C4-2B (cell line): ENCODE results near the gene PAOX.

Experiments used
- H3K27ac ChIP-seq: fragments of 450-650 bp; 2 replicates; pipeline ENCODE4 v1.5.1; 2017
- ZFX ChIP-seq: fragments of 450-650 bp; IDR thresholded peaks from 2 replicates; pipeline ENCODE4 v1.6.1; 2017
- TF ChIP-seq, protein P1 (sequence below): fragments of 450-650 bp; conservative IDR thresholded peaks from 2 replicates; pipeline ENCODE4 v1.5.1; 2017; ENCODE audit warnings: mild to moderate bottlenecking

Gene PAOX

DNA sequence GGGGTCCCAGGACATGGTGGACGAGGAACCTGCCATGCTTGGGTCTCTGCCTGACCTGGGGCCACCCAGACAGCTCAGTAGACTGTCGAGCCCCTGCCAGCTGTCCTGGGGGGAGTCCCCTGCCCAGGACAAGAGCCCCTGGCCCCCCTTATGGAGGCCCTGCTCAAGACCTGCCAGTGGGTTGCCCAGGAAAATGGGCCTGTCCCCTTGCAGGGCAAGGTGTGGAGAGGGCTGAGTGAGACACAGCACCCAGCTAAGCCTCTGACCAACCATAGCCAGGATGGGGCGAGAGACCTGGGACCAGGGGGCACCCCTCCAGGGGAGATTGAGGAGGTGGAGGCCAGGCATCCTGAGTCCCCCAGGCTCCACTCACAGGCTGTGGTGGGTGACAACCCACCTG is 23.1 kb upstream of the PAOX start:
- no peak overlapping the region; the same call in 1 of the 2 replicates for H3K27ac ChIP-seq
- no peak for TF ChIP-seq ZFX
- TF ChIP-seq, protein P1, sequence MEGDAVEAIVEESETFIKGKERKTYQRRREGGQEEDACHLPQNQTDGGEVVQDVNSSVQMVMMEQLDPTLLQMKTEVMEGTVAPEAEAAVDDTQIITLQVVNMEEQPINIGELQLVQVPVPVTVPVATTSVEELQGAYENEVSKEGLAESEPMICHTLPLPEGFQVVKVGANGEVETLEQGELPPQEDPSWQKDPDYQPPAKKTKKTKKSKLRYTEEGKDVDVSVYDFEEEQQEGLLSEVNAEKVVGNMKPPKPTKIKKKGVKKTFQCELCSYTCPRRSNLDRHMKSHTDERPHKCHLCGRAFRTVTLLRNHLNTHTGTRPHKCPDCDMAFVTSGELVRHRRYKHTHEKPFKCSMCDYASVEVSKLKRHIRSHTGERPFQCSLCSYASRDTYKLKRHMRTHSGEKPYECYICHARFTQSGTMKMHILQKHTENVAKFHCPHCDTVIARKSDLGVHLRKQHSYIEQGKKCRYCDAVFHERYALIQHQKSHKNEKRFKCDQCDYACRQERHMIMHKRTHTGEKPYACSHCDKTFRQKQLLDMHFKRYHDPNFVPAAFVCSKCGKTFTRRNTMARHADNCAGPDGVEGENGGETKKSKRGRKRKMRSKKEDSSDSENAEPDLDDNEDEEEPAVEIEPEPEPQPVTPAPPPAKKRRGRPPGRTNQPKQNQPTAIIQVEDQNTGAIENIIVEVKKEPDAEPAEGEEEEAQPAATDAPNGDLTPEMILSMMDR, result no peak

DNA sequence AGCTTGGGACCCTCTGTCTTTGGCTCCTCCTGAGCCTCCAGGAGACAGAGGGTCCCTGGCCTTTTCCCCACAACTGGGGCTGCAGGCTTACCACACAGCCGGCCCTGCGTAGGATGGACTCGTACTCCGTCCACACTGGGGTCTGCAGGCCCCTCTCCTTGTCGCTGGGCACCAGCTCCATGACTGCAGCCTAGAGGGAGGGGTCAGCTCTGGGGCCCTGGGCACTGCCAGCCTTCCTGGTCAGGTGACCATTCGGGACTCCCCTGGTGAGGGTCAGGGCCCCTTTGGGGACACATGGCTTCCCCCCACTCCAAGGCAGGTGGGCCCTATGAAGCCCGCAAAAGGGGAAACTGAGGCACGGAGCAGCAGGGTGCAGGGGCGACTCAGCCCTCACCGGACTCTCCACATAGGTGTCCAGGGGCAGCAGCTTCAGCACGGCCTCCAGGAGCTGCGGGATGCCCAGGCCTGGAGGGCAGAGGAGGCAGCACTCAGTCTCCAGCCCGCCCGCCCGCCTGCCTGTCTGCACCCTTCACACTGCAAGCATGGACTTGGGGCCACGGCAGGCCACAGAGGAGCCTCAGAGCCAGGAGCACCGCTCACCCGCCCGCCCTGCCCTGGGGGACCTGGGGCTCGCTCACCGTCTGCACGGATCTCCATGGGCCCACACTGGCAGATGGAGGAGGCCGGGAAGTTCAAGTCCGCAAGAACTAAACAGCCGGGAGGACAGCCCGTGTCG is 22.3 kb upstream of the PAOX start:
- TF ChIP-seq ZFX, result no peak
- TF ChIP-seq, protein P1, result no peak
- H3K27ac ChIP-seq, result peak overlapping the region; percentile 74

DNA sequence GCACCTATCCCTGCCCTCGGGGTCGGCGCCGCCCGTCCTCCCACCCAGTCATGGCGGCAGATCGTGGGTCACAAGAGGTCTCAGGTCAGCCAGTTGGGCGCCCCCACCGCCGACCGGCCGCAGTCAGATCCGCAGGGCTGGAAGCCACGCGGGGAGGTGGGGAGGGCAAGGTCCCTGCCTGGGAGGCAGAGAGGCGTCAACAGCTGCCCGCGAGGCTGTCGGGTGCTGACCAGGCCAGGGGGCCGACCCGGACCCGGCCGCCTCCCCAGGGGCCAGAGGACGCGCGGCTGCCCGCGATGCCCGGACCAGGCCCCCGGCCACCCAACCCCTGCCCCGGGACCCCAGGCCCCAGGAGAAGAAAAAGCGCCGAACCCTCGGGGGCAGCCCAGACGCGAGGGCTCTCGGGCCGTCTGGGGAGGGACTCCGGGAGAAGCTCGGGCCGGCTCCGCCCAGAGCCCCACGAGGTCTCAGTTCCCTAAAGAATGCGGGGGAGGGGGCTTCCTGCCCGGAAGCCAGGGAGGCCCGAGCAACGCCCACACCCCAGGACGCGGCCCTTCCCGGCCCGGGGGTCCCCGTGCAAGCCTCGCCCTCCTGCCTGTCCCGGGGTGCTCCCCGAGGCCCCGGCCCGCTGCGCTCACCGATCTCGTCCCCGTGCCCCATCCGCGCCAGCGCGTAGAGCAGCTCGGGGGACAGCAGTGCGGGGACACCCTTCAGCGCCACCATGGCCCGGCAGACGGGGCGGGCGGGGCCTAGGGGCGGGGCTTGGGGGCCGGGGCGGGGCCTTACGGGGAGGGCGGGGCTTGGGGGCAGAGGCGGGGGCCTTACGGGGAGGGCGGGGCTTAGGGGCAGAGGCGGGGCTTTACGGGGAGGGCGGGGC is 21.5 kb upstream of the PAOX start, which contains the start of gene FUOM:
FUOM (minus strand) TSS at position 735 of the 877 bp plus-strand sequence; CDS start at position 723, 12 bp downstream.
- TF ChIP-seq, protein P1, result no peak
- peak; percentile 55; the same call in 1 of the 2 replicates for TF ChIP-seq ZFX
- H3K27ac ChIP-seq, result peak within 1 kb of the TSS; percentile 92

DNA sequence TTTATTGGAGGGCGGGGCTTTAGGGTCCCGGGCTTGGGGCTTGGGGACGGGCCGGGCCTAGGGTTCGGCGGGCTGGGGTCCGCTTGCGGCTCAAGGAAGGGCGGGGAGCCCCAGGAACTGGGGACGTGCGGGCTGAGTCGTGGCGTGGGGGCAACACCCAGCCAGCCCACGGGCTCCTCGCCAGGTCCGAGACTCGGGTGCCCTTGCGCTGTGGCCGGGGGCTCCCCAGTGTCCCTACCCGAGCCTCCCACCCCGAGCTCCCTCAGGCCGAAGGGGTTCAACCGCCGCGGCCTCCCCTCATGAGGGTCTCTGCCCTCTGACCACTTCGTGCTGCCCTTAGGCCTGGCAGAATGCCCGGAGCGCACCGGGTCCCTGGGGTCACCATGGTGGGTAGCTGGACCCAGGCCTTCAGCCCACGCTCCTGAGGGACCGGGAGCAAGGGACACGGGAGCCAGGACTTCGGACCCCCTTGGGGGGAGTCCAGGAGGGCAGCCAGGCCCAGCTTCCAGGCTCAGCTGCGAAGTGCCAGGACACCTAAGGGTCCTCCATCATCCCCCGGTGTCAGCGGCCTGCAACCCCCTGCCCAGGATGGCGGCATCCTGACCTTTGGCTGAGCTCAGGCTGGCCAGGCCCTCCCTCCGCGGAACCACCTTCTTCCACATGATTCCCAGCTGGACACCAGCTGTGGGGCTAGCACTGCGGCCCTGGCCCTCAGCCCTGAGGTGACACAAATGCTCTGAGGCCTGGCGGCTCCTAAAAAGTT is 20.7 kb upstream of the PAOX start:
- TF ChIP-seq, protein P1, result no peak
- TF ChIP-seq ZFX, result no peak

DNA sequence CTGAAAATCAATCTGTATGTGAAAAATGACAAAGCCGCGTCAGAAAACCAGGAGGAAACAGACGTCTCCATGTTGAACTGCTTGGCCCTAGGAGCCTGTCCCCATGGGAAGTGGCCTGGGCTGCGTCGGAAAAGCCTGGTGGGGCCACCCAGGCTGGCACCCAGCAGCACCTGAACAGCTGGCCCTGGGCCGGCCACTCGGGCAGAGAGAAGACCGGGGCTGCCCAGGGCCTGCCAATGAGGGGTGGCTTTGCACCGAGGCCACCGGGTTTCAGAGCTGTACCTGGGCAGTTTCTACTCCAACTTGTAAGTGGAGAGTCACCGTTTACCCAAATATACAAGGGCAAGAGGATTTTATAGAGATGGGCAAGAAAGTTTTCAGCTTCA is 20.1 kb upstream of the PAOX start:
- no peak for TF ChIP-seq ZFX
- TF ChIP-seq, protein P1, result no peak
- H3K27ac ChIP-seq, result peak overlapping the region; percentile 92

More for the DNA sequence above, 20.7 kb upstream of the PAOX start:
- H3K27ac ChIP-seq, result peak overlapping the region; percentile 92

DNA sequence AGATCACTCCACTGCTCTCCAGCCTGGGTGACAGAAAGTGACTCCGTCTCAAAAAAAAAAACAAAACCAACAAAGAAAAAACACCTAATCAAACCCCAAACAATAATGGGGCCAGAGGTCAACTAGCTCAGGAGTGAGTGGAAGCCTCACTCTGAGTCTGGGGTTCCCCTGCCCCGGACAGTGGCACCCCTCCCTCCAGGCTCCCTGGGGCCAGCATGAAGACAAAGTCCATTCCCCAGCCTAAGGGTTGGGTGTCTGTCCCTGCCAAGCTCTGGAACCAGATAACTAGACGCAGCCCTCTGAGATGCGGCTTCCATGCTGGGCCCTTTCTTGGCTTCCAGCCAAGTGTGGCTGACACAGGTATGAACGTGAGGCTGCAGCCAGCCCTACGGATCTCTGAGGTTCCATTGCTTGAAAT is 19.5 kb upstream of the PAOX start:
- TF ChIP-seq, protein P1, result no peak
- peak; percentile 23; the same call in 1 of the 2 replicates for TF ChIP-seq ZFX

More for the DNA sequence above, 19.5 kb upstream of the PAOX start:
- H3K27ac ChIP-seq, result peak overlapping the region; percentile 92
